Adipocyte (in vitro differentiated cells): ENCODE data around the gene CHMP6.

Experiments
- DNase-seq: peaks from one replicate; pipeline ENCODE4 v3.0.0-alpha.2; 2015; ENCODE audit warnings: low read depth
- H3K27me3 ChIP-seq: replicated peaks from 2 replicates; pipeline ENCODE4 v1.7.0; 2013; ENCODE audit warnings: mild to moderate bottlenecking, low read length, moderate library complexity; ENCODE audit not compliant: control insufficient read depth, insufficient read depth
- H3K36me3 ChIP-seq: 2 replicates; pipeline ENCODE4 v1.7.0; 2013; ENCODE audit warnings: low read length, mild to moderate bottlenecking, moderate library complexity; ENCODE audit not compliant: control insufficient read depth, insufficient read depth, severe bottlenecking
- H3K4me1 ChIP-seq: 2 replicates; pipeline ENCODE4 v1.7.0; 2013; ENCODE audit warnings: mild to moderate bottlenecking, low read length, moderate library complexity; ENCODE audit not compliant: control insufficient read depth, insufficient read depth
- H3K4me3 ChIP-seq: 2 replicates; pipeline ENCODE4 v1.7.0; 2013; ENCODE audit warnings: mild to moderate bottlenecking, low read length, moderate library complexity
- H3K9ac ChIP-seq: 2 replicates; pipeline ENCODE4 v1.7.0; 2013; ENCODE audit warnings: mild to moderate bottlenecking, low read length, moderate library complexity
- H3K9me3 ChIP-seq: 2 replicates; pipeline ENCODE4 v1.7.0; 2013; ENCODE audit warnings: mild to moderate bottlenecking, low read length, moderate library complexity; ENCODE audit not compliant: control insufficient read depth

Gene CHMP6

GRCh38 chr17:80991645-80992076, at the start of gene CHMP6:
CHMP6 (plus strand) TSS chr17:80991841; CDS start chr17:80991919, 78 bp downstream.
- peaks cover 43% of the 10 kb centered on the region for H3K4me1 ChIP-seq
- H3K36me3 ChIP-seq, result peaks cover 17% of the 10 kb centered on the region
- no peaks in the 10 kb centered on the region for H3K9me3 ChIP-seq
- DNase-seq, result peak; percentile 86
- H3K27me3 ChIP-seq, result no peaks in the 10 kb centered on the region
- peak within 1 kb of the TSS; percentile 84 for H3K4me3 ChIP-seq
- peak within 1 kb of the TSS; percentile 89 for H3K9ac ChIP-seq

DNA sequence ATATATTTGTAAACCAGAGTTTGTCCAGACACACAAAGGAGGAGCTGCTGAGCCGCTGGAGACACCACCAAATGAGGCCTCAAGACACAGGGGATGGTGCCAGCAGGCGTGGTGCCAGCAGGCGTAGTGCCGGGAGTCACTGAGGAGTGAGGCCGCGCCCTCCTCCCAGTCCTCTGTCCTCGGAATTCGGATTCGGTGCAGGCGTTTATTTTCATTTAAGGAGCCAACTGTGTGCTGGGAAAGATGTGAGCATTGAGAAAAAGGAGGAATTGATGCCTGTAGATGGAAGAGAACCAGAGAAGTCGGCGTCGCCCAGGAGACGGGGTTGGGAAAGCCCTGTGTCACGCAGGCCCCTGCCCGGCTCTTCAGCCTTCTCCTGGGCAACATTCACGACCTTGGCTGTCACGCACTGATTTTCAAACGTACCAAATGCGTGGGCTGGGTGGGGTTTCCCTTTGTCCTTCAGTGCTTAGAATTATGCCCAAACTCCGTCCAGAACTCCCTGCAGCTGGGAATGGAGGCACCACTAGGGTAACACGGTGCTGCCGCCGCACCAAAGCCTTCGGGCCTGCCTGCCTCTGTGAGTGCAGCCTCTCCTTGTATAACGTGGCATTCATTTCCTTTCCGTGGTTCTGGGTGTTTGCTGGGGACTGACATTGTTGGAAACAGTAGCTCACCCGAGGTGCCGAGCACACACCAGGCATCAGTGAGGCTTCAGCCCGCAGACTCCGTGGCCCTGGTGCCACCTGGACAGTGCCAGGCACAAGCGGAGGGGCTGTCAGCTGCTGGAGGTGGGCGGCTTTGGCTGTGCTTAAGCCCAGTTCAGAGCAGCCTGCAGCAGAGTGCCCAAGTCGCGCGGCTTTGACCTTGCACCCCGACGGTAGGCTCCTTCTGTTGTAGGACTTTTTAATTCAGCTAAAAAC, 49.0 kb upstream of the CHMP6 start:
- Histone ChIP-seq H3K4me1 (peaks cover 20% of the 10 kb centered on the region), H3K4me3 (peak overlapping the region; percentile 51), H3K36me3 (peaks cover 22% of the 10 kb centered on the region), H3K27me3 (no peaks in the 10 kb centered on the region), H3K9ac (peak overlapping the region; percentile 73), H3K9me3 (no peaks in the 10 kb centered on the region)
- no peak for DNase-seq

DNA sequence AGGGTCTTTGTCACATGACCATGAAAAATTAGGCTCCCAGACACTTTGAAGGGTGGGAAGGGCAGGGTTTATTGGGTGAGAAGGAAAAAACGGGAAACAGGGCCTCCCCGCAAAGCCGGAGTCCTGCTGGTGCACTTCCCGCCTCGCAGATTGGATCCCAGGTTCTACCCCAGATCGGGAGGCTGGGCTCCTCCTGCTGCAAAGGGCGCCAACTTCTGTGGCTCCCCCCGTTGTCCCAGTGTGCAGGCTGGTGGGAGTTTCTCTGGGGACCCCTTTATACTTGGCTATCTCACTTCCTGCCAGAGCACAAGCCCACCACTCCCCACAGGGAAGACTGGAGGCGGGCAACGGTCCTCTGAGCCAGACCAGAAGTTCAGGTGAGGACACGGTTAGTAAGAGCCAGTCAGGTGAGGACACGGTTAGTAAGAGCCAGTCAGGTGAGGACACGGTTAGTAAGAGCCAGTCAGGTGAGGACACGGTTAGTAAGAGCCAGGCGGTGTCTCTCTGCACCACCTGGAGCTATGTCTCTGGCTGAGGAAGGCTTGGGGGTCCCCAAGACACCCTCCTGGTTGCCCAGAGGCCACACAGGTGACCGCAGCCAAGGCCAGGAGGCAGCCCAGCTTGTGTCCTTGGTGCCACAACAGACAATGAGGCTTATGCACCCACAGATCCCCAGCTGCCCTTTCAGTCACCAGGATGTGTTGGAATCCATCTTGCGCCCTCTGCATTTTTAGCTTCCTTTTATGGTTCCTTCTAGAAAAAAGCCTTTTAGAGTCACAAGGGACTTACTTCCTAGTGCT, 48.1 kb upstream of the CHMP6 start:
- H3K9me3 ChIP-seq, result no peaks in the 10 kb centered on the region
- DNase-seq, result no peak

DNA sequence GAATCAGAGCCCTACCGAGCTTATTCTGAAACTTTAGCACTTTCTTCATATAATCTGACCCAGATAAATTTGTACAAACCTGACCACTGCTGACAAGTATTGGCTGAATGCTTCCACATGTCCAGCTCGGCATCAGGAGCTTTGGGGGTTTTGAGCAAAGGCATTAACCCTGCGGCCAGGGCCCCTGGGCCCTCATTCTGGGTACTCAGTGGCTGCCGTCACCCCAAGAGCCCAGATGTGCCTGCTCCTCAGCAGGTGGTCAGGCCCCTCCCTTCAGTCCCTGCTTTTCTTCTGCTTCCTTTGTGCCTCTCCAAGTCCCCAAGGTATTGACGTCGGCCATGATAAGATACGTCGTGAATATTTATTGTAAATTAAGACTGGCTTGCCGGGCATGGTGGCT, 47.3 kb upstream of the CHMP6 start:
- no peak for DNase-seq
- H3K27me3 ChIP-seq, result no peaks in the 10 kb centered on the region

More for the DNA sequence above, 48.1 kb upstream of the CHMP6 start:
- H3K4me3 ChIP-seq, result no peak overlapping the region
- no peak overlapping the region for H3K9ac ChIP-seq
- H3K4me1 ChIP-seq, result peaks cover 20% of the 10 kb centered on the region
- peaks cover 22% of the 10 kb centered on the region for H3K36me3 ChIP-seq
- H3K27me3 ChIP-seq, result no peaks in the 10 kb centered on the region

GRCh38 chr17:80945736-80946135, 45.9 kb upstream of the CHMP6 start:
- Histone ChIP-seq H3K36me3 (peaks cover 36% of the 10 kb centered on the region), H3K4me3 (no peak overlapping the region), H3K9me3 (no peaks in the 10 kb centered on the region), H3K9ac (no peak overlapping the region), H3K27me3 (no peaks in the 10 kb centered on the region), H3K4me1 (peaks cover 20% of the 10 kb centered on the region)
- DNase-seq, result no peak

More for the DNA sequence above, 47.3 kb upstream of the CHMP6 start:
- no peak overlapping the region for H3K9ac ChIP-seq
- peaks cover 22% of the 10 kb centered on the region for H3K36me3 ChIP-seq
- no peaks in the 10 kb centered on the region for H3K9me3 ChIP-seq
- no peak overlapping the region for H3K4me3 ChIP-seq
- peaks cover 20% of the 10 kb centered on the region for H3K4me1 ChIP-seq

DNA sequence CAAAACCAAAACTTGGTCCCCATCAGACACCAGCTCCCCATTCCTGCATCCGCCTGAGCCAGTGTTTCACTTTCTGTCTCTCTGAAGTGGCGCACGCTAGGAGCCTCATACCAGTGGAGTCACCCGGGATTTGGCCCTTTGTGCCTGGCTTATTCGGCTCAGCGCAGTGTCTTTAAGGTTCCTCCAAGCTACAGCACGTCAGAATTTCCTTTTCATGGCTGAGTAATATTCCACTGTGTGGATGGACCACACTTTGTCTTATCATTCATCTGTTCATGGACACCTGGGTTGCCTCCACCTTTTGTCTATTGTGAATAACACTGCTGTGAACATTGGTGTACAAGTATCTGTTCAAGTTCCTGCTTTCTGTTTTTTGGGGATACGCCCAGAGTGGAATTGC, 45.2 kb upstream of the CHMP6 start:
- DNase-seq, result no peak
- Histone ChIP-seq H3K27me3 (no peaks in the 10 kb centered on the region), H3K9ac (no peak overlapping the region), H3K9me3 (no peaks in the 10 kb centered on the region), H3K36me3 (peaks cover 42% of the 10 kb centered on the region), H3K4me3 (no peak overlapping the region), H3K4me1 (peaks cover 19% of the 10 kb centered on the region)

DNA sequence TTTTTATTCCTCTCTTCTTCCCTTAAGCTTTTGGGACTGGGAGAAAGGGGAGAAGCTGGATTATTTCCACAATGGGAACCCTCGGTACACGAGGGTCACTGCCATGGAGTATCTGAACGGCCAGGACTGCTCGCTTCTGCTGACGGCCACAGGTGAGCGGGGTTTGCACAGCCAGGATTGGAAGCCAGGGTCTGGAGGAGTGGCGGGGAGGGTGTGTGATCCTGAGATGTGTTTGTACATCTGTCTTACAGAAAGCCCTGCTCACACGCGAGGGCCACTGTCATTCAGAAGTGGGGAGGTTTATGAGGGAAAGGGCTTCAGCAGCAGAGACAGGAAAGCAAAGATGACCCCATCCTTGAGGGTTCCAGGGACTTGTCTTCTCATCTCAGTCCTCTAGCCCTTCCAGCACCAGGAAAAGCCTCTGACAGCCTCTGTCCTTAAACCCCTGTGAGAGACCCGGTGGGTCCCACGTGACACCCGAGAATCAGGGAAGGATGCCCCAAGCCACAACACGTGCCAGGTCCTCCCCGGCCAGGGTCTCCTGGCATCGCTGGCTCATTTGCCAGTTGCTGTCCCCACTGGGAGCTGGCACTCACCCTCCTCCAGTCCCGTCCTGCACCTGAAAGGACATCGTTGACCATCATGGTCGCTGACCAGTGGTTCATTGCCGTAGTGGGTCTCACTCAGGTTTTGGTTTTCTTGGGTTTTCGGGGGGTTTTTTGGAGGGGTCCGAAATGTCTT, 44.3 kb upstream of the CHMP6 start:
- Histone ChIP-seq H3K9ac (no peak overlapping the region), H3K4me3 (no peak overlapping the region), H3K27me3 (no peaks in the 10 kb centered on the region), H3K9me3 (no peaks in the 10 kb centered on the region), H3K4me1 (peaks cover 10% of the 10 kb centered on the region), H3K36me3 (peaks cover 51% of the 10 kb centered on the region)
- no peak for DNase-seq

DNA sequence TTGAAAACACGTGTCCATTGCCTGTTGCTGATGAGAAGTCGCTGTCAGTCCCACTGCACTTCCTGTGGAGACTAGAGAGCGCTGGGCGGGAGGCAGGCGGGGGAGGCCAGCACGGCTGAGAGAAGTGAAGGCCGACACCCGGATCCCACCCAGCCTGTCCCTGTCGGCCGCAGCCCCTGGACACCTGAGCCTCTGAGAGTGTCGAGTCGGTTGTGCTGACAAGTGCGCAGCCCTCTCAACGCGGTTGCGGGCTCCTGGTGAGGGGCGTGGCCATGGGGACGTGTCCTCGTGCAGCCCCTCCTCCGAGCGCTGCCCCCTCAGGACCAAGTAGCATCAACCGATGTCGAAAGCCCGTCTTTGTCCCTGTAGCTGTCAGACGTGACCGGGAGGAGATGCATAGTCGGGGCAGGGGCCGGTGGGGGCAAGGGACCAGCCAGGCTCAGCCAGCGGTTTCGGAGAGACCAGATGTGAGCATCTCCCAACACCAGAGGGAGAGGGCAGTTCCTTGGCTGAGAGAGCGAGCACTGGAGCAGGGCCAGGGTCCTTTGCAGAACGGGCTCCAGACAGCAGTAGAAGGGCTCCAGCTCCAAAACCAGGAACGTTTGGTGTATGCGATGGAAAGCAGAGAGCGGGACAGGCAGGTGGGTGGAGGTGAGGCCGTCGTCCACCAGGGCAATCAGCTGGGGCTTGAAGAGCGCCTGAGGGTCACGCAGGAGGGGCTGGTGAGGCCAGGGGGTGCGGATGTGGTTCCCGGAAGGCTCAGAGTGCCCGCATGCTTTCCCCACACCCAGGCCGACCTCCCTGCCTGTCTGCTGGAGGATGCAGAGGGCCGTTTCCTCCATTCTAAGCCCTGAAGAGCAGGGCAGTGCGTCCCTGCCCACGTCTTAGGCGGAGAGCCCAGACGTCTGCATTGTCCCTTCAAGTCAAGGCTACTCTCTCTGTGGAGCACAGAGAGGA, 43.3 kb upstream of the CHMP6 start:
- H3K9me3 ChIP-seq, result no peaks in the 10 kb centered on the region
- no peak overlapping the region for H3K4me3 ChIP-seq
- DNase-seq, result no peak
- H3K27me3 ChIP-seq, result no peaks in the 10 kb centered on the region
- peaks cover 53% of the 10 kb centered on the region for H3K36me3 ChIP-seq
- H3K9ac ChIP-seq, result no peak overlapping the region
- peaks cover under 1% of the 10 kb centered on the region for H3K4me1 ChIP-seq

DNA sequence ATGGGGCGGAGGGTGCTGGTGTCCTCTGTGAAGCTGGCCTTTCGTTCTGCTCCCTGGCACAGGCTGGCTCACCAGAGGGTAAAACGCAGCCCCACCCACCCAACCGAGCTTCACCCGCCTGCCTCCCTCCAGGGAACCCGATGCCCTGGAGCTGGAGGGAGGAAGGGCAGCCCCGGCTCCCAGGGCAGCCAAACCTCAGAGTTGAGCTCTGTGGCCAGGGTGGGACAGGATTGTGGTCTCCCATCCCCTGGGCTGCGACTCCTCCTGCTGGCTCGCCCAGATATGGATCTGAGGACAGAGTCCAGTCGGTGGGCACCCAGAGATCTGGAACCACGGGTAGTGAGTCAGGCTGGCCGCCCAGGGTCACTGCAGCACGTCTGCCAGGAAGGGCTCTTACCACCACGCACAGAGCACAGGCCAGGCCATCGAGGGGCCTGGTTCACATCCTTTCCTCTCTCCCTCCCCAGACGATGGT, 42.6 kb upstream of the CHMP6 start:
- H3K4me3 ChIP-seq, result no peak overlapping the region
- no peaks in the 10 kb centered on the region for H3K4me1 ChIP-seq
- H3K27me3 ChIP-seq, result no peaks in the 10 kb centered on the region
- H3K9me3 ChIP-seq, result no peaks in the 10 kb centered on the region
- H3K36me3 ChIP-seq, result peaks cover 53% of the 10 kb centered on the region
- no peak overlapping the region for H3K9ac ChIP-seq
- DNase-seq, result no peak
